Esophagus squamous epithelium (tissue), 4 donors: Measurements from ENCODE around the gene XIAP.

Experiments
- POLR2A ChIP-seq, 4 donors: fragments of 450-650 bp; IDR thresholded peaks; one replicate each; pipeline ENCODE4 v1.6.1; 2017; ENCODE audit warnings: antibody characterized with exemption in 4 of 4, mild to moderate bottlenecking in 4 of 4, moderate library complexity in 3 of 4
- TF ChIP-seq, protein P1 (sequence below), 6 experiments: fragments of 450-650 bp in 4 of 6; fragments of 200-600 bp in 2 of 6; sonication (generic) in 2 of 6; IDR thresholded peaks; one replicate each; pipeline ENCODE4 v1.5.1; 2016 to 2019; ENCODE audit warnings: antibody characterized with exemption in 6 of 6, mild to moderate bottlenecking in 4 of 6, moderate library complexity in 4 of 6

- TF ChIP-seq, protein P1, sequence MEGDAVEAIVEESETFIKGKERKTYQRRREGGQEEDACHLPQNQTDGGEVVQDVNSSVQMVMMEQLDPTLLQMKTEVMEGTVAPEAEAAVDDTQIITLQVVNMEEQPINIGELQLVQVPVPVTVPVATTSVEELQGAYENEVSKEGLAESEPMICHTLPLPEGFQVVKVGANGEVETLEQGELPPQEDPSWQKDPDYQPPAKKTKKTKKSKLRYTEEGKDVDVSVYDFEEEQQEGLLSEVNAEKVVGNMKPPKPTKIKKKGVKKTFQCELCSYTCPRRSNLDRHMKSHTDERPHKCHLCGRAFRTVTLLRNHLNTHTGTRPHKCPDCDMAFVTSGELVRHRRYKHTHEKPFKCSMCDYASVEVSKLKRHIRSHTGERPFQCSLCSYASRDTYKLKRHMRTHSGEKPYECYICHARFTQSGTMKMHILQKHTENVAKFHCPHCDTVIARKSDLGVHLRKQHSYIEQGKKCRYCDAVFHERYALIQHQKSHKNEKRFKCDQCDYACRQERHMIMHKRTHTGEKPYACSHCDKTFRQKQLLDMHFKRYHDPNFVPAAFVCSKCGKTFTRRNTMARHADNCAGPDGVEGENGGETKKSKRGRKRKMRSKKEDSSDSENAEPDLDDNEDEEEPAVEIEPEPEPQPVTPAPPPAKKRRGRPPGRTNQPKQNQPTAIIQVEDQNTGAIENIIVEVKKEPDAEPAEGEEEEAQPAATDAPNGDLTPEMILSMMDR (IDR thresholded peaks at IDR 0.05): no peak
- TF ChIP-seq POLR2A (IDR thresholded peaks at IDR 0.05): no peak
Measured at GRCh38 chrX:123906557-123907316, 46.9 kb downstream of the XIAP start.
